Ishikawa (cell line): Measurements from ENCODE around the gene ZNF285.

Experiments
- NFIC ChIP-seq: IDR thresholded peaks from 2 replicates; pipeline ENCODE4 v1.6.1; 2012
- TAF1 ChIP-seq: IDR thresholded peaks from 2 replicates; pipeline ENCODE4 v1.6.1; 2012; ENCODE audit warnings: low read depth, mild to moderate bottlenecking

DNA sequence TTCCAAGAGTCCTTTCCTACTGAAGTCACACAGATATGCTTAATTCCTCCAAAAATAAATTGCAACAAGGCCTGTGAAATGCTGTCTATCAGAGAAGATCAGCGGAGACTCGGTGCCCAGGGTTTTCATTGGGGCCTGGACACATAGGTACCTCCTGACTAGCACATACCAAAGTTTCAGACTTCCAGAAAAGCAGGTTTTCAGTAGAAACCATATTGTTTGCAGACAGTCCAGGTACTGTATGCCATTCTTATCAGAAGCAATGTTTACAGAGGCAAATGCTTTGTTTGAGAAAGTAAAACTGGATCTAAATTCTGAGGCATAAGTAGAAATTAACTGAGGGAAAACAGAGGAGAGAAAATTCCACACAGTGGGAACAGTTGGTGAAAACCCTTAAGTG, 34.0 kb upstream of the ZNF285 start:
- TF ChIP-seq NFIC (no peak), TAF1 (no peak)
